ENCODE data around the gene ZNF157.

Gene ZNF157

GRCh38 chrX:47446971-47447370 lies 76.6 kb downstream of the ZNF157 start:
- no peak for DNase-seq (ENCODE audit: low read depth in 2 of 2)

GRCh38 chrX:47447607-47448006 lies 77.2 kb downstream of the ZNF157 start:
- DNase-seq (ENCODE audit: low read depth in 2 of 2), result no peak

- DNase-seq (ENCODE audit: low read depth in 2 of 2), result no peak
These were observed 77.9 kb downstream of the ZNF157 start for GRCh38 chrX:47448165-47448806.

- DNase-seq (ENCODE audit: low read depth in 2 of 2), result no peak
These were observed 81.7 kb downstream of the ZNF157 start for GRCh38 chrX:47452112-47452511.

- DNase-seq (ENCODE audit: low read depth in 2 of 2), result no peak
These were observed 85.7 kb downstream of the ZNF157 start for GRCh38 chrX:47456080-47456479.

- DNase-seq (ENCODE audit: low read depth in 2 of 2), result no peak
These were observed 88.2 kb downstream of the ZNF157 start for GRCh38 chrX:47458528-47458927.

GRCh38 chrX:47460561-47460960 lies 90.2 kb downstream of the ZNF157 start:
- DNase-seq (ENCODE audit: low read depth in 2 of 2), result no peak
